ENCODE data around the gene NR1H2.
A peak's percentile ranks its signal among the peaks of the same experiment; 100 is the strongest.
"Not testable (repeated sequence)": the region's sequence is repeated elsewhere in the genome, so short reads cannot be mapped to it uniquely, and the experiment has no call there.

Gene NR1H2

GRCh38 chr19:50378169-50378862, 2.1 kb downstream of the NR1H2 start:
- no peak for DNase-seq (ENCODE audit: low read depth in 2 of 2)

DNA sequence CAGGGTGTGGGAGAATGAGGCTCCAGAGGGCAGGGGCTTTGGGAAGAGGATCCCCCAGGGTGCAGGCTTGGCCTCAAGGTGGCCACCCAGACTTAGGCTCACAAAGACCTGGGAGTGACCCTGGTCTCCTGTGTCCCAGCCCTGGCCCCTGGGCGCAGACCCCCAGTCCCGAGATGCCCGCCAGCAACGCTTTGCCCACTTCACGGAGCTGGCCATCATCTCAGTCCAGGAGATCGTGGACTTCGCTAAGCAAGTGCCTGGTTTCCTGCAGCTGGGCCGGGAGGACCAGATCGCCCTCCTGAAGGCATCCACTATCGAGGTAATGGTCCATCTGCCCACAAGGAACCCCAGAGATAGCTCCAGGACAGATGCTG, 2.6 kb downstream of the NR1H2 start:
- DNase-seq (ENCODE audit: low read depth in 2 of 2), result no peak

DNA sequence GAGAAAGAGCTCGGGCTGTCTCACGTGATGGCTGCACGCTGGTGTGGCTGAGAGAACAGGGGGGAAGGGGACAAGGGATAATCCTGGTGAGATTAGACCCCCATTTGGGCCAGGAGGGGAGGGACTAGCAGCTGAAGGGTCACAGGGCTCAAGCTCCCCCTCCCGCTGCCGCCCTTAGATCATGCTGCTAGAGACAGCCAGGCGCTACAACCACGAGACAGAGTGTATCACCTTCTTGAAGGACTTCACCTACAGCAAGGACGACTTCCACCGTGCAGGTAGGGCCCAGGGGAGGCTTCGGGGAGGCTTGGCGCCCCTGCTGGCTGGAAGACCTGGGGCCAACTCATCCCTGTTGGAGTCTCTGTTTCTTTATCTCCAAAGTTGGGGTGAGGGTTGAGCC, 3.3 kb downstream of the NR1H2 start:
- no peak for DNase-seq (ENCODE audit: low read depth in 2 of 2)

GRCh38 chr19:50380137-50380536, 3.9 kb downstream of the NR1H2 start:
- DNase-seq (ENCODE audit: low read depth in 2 of 2), result no peak

DNA sequence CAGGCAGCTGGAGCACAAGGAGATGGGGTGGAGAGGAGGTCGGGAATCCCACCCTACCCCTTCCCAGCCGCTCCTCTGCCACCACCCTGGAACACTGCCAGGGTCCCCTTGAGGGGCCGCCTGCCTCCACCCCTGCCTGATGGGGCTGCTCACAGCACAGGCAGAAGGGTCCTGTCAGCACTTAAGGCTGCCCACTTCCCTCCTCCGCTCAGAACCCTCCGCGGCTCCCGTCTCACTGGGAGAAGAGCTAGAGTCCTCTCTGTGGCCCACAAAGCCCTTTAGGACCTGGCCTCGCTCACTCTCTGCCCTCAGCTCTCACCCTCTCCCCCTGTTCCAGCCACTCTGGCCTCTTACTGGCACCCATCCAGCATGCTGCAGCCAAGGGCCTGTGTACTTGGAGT, 4.5 kb downstream of the NR1H2 start:
- DNase-seq (ENCODE audit: low read depth in 2 of 2), result no peak

DNA sequence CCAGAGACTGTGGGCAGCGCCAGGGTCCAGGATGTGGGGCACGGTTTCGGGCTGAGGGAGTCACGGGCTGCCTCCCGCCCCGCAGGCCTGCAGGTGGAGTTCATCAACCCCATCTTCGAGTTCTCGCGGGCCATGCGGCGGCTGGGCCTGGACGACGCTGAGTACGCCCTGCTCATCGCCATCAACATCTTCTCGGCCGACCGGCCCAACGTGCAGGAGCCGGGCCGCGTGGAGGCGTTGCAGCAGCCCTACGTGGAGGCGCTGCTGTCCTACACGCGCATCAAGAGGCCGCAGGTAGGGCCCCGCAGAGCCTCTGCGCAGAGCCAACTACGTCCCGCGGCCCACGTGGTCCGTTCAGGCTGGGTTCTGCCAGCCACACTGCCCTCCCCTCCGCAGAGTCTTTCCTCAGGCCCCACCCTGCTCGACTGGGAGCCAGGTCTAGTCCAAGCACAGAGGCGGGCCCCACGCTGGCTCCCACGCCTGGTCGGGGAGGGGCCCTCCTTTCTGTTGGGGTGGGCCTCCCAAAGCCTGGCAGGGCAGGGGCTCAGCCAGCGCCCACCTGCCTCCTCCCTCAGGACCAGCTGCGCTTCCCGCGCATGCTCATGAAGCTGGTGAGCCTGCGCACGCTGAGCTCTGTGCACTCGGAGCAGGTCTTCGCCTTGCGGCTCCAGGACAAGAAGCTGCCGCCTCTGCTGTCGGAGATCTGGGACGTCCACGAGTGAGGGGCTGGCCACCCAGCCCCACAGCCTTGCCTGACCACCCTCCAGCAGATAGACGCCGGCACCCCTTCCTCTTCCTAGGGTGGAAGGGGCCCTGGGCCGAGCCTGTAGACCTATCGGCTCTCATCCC, 5.8 kb downstream of the NR1H2 start:
- no peak for DNase-seq (ENCODE audit: low read depth in 2 of 2)

- no peak for DNase-seq (ENCODE audit: low read depth in 2 of 2)
These were observed 7.0 kb downstream of the NR1H2 start for GRCh38 chr19:50383001-50383851.

DNA sequence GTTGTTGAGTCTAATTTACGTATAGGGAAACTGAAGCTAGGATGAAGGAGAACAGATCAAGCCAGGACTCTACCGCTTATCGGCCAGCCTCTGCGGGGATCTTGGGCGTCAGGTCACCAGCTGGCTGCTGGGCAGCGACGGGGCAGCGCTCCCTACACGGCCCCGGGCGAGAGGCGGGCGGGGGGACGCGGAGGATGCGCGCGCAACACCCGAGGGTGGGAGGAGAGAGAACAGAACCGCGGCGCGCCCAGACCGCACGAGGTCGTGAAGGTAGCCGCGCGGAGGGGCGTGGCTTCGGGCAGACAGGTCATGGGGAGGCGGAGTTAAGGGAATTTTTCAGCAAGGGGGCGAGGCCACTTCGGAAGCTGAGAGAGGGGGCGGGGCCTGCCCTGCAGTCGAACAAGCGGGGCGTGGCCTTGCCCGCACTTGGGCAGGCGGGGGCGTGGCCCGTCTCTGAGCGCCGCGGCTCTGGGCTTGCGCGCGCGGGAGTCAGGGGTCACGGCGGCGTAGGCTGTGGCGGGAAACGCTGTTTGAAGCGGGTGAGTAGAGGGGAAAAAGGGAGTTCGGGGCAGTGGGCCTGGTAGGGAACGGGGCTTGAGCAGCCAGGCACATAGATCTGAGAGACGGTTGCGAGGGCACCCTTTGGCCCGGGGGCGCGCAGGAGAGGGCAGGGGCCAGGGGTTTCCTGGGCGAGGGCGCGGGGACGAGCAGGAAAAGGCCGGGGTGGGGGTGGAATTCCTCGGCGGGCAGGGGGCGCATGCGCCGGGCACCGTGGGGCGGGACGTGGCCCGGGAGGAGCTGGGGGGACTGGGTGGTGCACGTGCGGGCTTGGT, 7.8 kb downstream of the NR1H2 start, which contains the start of gene POLD1:
Gene POLD1 (plus strand): TSS at position 496 of the 833 bp plus-strand sequence. CDS start 14,505 bp downstream, outside the sequence.
- peak; percentile 99 for DNase-seq (ENCODE audit: low read depth in 2 of 2)

DNA sequence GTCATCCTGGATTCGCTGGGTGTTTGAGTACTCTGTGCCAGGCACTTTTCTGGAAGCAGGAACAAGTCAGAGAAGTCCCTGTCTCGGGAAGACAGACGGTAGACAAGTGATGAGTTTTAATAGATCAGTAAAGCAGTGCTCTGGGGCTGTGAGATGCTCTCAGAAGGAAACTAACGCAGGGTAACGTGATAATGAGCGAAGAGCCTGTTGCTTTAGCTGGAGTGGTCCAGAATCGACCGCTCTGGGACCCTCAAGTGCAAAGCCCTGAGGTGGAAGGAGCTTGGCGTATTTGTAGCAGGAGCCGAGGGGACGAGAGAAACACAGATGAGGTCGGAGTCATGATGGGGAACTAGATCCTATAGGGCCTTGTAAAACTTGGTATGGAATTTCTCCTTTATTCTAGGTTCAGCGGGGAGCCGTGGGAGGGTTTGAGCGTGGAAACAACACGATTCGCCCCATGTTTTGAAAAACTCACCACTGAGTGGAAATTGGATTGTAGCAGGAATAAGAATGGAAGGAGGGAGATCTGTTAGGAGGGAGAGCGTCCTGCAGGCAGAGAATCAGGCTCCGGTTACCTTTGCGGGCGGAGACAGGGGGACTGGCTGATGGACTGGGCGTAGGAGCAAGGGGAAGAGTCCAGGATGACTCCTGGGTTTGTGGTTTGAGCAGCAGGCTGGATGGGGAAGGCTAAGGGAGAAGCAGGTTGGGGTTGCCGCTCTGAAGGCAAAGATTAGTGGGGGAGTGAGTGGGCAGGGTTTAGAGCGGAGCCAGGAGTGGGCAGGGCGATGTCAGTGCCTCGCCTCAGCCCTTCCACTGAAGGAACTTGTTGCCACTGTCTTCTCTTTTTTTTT, 8.7 kb downstream of the NR1H2 start:
- DNase-seq (ENCODE audit: low read depth in 2 of 2), result no peak

DNA sequence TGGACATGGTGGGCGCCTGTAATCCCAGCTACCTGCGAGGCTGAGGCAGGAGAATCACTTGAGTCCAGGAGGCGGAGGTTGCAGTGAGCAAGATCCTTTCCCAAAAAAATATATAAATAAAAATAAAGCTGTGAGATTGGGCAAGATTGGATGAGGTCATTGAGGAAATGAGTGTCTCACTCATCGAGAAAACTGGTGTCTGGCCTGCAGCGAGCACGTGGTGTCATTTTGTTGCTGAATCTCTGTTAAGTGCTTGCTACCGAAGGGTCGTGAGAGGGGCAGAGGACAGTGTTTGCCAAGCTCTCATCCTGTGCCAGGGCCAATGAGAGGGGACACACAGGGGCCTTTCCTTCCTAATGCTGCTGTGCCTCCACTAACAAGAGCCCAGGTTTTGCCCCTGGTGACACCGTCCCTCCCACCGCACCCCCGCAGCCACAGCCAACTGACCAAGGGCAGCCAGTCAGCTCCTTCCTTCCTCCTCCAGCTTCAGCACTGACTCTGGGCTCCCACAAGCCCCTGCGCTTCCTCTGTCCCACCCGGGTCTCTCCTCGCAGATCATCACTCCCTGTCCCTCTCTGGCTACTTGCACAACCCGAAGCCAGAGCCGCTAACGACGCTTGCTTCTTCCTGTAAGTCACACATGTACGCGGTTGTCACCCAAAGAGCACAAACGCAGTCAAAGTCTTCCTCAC, 11.1 kb downstream of the NR1H2 start:
- no peak for DNase-seq (ENCODE audit: low read depth in 2 of 2)

- DNase-seq (ENCODE audit: low read depth in 2 of 2), result no peak
These were observed 11.6 kb downstream of the NR1H2 start for GRCh38 chr19:50387868-50388245.

- not testable (repeated sequence) for DNase-seq (ENCODE audit: low read depth in 2 of 2)
These were observed 14.0 kb downstream of the NR1H2 start for GRCh38 chr19:50390295-50390694.

- DNase-seq (ENCODE audit: low read depth in 2 of 2), result not testable (repeated sequence)
These were observed 14.7 kb downstream of the NR1H2 start for GRCh38 chr19:50390952-50391351.

DNA sequence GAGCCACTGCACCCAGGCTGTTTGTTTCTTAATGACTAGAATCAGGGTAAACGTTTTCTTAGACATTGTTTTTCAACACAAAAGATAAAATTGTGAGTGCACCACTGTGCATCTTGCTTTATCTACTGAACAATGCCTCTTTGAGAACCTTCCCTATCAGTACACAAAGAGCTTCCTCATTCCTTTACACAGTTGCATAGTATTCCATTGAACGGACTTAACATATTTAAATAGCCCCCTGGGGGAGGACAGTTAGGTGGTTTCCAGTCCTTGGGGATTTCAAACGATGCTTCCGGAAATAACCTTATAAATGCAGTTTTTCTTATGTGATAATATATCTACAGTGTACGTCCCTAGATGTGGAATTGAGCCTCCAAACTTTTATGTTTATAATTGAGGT, 16.5 kb downstream of the NR1H2 start:
- no peak for DNase-seq (ENCODE audit: low read depth in 2 of 2)

- no peak for DNase-seq (ENCODE audit: low read depth in 2 of 2)
These were observed 17.3 kb downstream of the NR1H2 start for GRCh38 chr19:50393589-50393988.

DNA sequence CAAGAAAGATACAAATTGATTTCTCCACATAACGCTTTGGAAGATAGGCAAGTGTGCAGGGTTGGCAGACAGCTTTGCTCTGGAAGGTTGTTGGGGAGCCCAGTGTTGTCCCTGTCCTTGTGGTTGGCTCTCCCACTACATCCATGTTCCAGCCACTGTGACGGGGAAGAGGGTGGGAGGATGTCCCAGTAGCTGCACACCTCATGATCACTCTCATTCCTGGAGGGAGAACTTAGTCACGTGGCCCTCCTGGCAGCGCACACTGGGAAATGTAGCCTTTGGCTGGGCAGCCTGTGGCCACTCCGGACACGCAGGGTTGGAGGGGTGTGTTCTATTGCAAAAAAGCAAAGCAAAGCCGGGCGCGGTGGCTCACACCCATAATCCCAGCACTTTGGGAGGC, 17.8 kb downstream of the NR1H2 start:
- no peak for DNase-seq (ENCODE audit: low read depth in 2 of 2)

GRCh38 chr19:50398675-50399367, 22.6 kb downstream of the NR1H2 start:
- no peak for DNase-seq (ENCODE audit: low read depth in 2 of 2)

DNA sequence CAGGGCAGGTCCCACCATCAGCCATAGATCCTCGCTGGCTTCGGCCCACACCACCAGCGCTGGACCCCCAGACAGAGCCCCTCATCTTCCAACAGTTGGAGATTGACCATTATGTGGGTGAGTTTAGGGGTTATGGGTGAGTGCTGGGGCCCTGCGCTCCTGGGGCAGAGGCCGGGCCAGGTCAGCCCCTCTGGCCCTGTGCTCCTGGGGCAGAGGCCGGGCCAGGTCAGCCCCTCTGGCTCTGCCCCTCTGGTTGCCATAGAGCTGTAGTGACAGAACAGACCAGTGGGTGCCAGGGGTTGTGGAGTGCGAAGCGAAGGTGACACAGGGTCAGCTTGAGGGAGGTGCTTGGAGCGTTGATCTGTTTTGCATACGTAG, 23.1 kb downstream of the NR1H2 start:
- DNase-seq (ENCODE audit: low read depth in 2 of 2), result no peak
